ENCODE measurements around the gene PHKA2.

Gene PHKA2

GRCh38 chrX:18891548-18891945, 92.4 kb downstream of the PHKA2 start:
- in situ Hi-C loops (cut with MboI; ENCODE audit: low sequenced_read_pairs) = no loop called here

- in situ Hi-C loops (cut with MboI; ENCODE audit: low sequenced_read_pairs) = no loop called here
Measured at GRCh38 chrX:18890724-18891547, 93.0 kb downstream of the PHKA2 start.

- in situ Hi-C loops (cut with MboI; ENCODE audit: low sequenced_read_pairs) = no loop called here
Measured at GRCh38 chrX:18890049-18890381, 93.9 kb downstream of the PHKA2 start.

GRCh38 chrX:18889346-18890048, 94.4 kb downstream of the PHKA2 start:
- in situ Hi-C loops (cut with MboI; ENCODE audit: low sequenced_read_pairs) = no loop called here

- in situ Hi-C loops (cut with MboI; ENCODE audit: low sequenced_read_pairs) = no loop called here
Measured at GRCh38 chrX:18888281-18888680, 95.6 kb downstream of the PHKA2 start.

- in situ Hi-C loops (cut with MboI; ENCODE audit: low sequenced_read_pairs) = no loop called here
Measured at GRCh38 chrX:18887825-18888212, 96.1 kb downstream of the PHKA2 start.

- in situ Hi-C loops (cut with MboI; ENCODE audit: low sequenced_read_pairs) = no loop called here
Measured at GRCh38 chrX:18887177-18887824, 96.6 kb downstream of the PHKA2 start.

GRCh38 chrX:18886344-18887161, 97.4 kb downstream of the PHKA2 start:
- in situ Hi-C loops (cut with MboI; ENCODE audit: low sequenced_read_pairs) = no loop called here

- in situ Hi-C loops (cut with MboI; ENCODE audit: low sequenced_read_pairs) = no loop called here
Measured at GRCh38 chrX:18886005-18886343, 97.9 kb downstream of the PHKA2 start.

GRCh38 chrX:18885328-18886004, 98.4 kb downstream of the PHKA2 start:
- in situ Hi-C loops (cut with MboI; ENCODE audit: low sequenced_read_pairs) = no loop called here

GRCh38 chrX:18884916-18885315, 99.0 kb downstream of the PHKA2 start:
- in situ Hi-C loops (cut with MboI; ENCODE audit: low sequenced_read_pairs) = no loop called here

- in situ Hi-C loops (cut with MboI; ENCODE audit: low sequenced_read_pairs) = no loop called here
Measured at GRCh38 chrX:18883961-18884765, 99.8 kb downstream of the PHKA2 start.

GRCh38 chrX:18883234-18883960, 100.5 kb downstream of the PHKA2 start:
- in situ Hi-C loops (cut with MboI; ENCODE audit: low sequenced_read_pairs) = no loop called here

GRCh38 chrX:18879144-18879543, 104.8 kb downstream of the PHKA2 start:
- in situ Hi-C loops (cut with MboI; ENCODE audit: low sequenced_read_pairs) = no loop called here

- in situ Hi-C loops (cut with MboI; ENCODE audit: low sequenced_read_pairs) = no loop called here
Measured at GRCh38 chrX:18877469-18877868, 106.4 kb downstream of the PHKA2 start.

GRCh38 chrX:18875256-18875878, 108.5 kb downstream of the PHKA2 start:
- in situ Hi-C loops (cut with MboI; ENCODE audit: low sequenced_read_pairs) = no loop called here

GRCh38 chrX:18874560-18875255, 109.2 kb downstream of the PHKA2 start:
- in situ Hi-C loops (cut with MboI; ENCODE audit: low sequenced_read_pairs) = no loop called here

GRCh38 chrX:18873836-18874235, 110.1 kb downstream of the PHKA2 start:
- in situ Hi-C loops (cut with MboI; ENCODE audit: low sequenced_read_pairs) = no loop called here

Measured in hTERT RPE-1 (cell line).